Small intestine (tissue), 7 donors: Measurements from ENCODE around the gene C15orf61. TPM values are rescaled to one million over a fixed set of nuclear protein-coding genes. Genes with fewer than 3 reads are reported as not detected.

Experiments
- DNase-seq, 2 donors: peaks; one replicate each; pipeline versions ENCODE4 v3.0.0 to v3.0.0-alpha.2; 2013
- FAIRE-seq: peaks from 2 replicates; lab custom pipeline; 2012; peaks lifted over from hg19 to GRCh38; lab: Jason Lieb, UNC
- H3K27ac ChIP-seq, 3 donors: one replicate each; pipeline ENCODE4 v1.5.1; 2013; ENCODE audit warnings: low read length in 2 of 3, mild to moderate bottlenecking in 2 of 3, control low read depth in 1 of 3, inconsistent platforms in 1 of 3, low read depth in 1 of 3, moderate library complexity in 1 of 3
- H3K27me3 ChIP-seq, 3 donors: one replicate each; pipeline ENCODE4 v1.6.1; 2013; ENCODE audit warnings: low read length in 3 of 3, inconsistent platforms in 1 of 3; ENCODE audit not compliant: control insufficient read depth in 3 of 3, insufficient read depth in 3 of 3
- H3K36me3 ChIP-seq, 3 donors: one replicate each; pipeline ENCODE4 v1.6.1; 2013; ENCODE audit warnings: low read length in 3 of 3, inconsistent platforms in 1 of 3, low read depth in 1 of 3, mild to moderate bottlenecking in 1 of 3, moderate library complexity in 1 of 3; ENCODE audit not compliant: control insufficient read depth in 3 of 3, insufficient read depth in 2 of 3
- H3K4me1 ChIP-seq, 3 donors: one replicate each; pipeline ENCODE4 v1.6.1; 2013; ENCODE audit warnings: low read length in 2 of 3, inconsistent platforms in 1 of 3, low read depth in 1 of 3, mild to moderate bottlenecking in 1 of 3, moderate library complexity in 1 of 3; ENCODE audit not compliant: control insufficient read depth in 3 of 3, insufficient read depth in 2 of 3
- H3K4me3 ChIP-seq, 3 donors: one replicate each; pipeline ENCODE4 v1.5.1; 2013; ENCODE audit warnings: low read length in 3 of 3, control low read depth in 1 of 3, inconsistent platforms in 1 of 3, low read depth in 1 of 3, mild to moderate bottlenecking in 1 of 3, moderate library complexity in 1 of 3
- H3K9me3 ChIP-seq, 2 donors: one replicate each; pipeline ENCODE4 v1.6.1; 2013; ENCODE audit warnings: low read depth in 1 of 2, low read length in 1 of 2; ENCODE audit not compliant: control insufficient read depth in 2 of 2, insufficient read depth in 1 of 2
- WGBS, 3 donors: extraction: QIAGEN DNeasy Blood & Tissue Kit; methylation state at CpG; one replicate each; pipeline ENCODE4 v1.1.7; 2013; 5-methylcytosine and 5-hydroxymethylcytosine counted together
- polyA plus RNA-seq, 4 donors: library from polyadenylated mRNA; stranded (reverse) in 3 of 4; unstranded in 1 of 4; fragments of 200-250 nt in 3 of 4; fragments of 120-200 nt in 1 of 4; gene quantifications; one replicate each; pipeline versions ENCODE4 v1.2.1 to v1.2.3, GENCODE V29; 2013
- donor health status: healthy with polysubstance abuse.
- donor health status: control.
- donor health status: control.
- donor health status: Bipolar disorder and iron deficiency.
- donor health status: healthy.

Gene C15orf61
- polyA plus RNA-seq, 4 donors: 2.2 to 4.5 (median 2.8) TPM

DNA sequence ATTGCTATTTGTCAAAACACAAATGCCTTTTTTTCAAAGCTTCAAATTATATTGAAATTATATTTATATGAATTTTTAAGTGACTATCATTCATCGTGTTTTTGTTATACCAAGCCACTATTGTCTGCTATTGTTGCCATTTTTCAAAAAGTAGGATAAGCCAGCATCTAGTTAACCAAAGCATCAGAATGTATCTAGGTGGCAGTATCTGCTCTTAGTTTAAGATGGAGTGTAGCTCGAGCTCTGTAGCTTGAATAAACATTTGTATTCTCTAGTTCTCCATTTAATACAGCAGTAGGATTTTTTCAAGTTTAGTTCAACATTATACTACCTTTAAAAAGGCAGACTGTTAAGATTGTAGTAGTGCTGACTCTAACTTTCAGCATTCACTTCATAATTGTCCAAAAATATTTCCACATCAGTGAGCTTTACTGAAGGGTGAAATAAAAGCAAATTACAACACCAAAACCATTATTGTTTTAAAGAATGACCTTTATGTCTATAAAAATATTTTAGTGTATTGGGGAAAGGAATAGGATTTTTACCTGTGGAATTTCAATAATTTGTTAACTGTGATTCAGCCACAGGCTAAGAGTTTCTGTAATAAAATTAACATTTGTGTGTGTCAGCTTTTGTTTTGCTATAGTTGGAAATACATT lies 19.6 kb upstream of the C15orf61 start:
- no peak overlapping the region for H3K4me3 ChIP-seq
- no peaks in the 10 kb centered on the region for H3K27me3 ChIP-seq
- 23 to 29% (median 23%) methylated on average over 2 of the region's 2 CpGs for WGBS, 3 donors
- FAIRE-seq: peak; percentile 44
- peak; percentile 36 to 44 for DNase-seq
- H3K36me3 ChIP-seq: no peaks in the 10 kb centered on the region
- H3K4me1 ChIP-seq: no peaks in the 10 kb centered on the region
- H3K9me3 ChIP-seq: no peaks in the 10 kb centered on the region
- H3K27ac ChIP-seq: no peak overlapping the region

DNA sequence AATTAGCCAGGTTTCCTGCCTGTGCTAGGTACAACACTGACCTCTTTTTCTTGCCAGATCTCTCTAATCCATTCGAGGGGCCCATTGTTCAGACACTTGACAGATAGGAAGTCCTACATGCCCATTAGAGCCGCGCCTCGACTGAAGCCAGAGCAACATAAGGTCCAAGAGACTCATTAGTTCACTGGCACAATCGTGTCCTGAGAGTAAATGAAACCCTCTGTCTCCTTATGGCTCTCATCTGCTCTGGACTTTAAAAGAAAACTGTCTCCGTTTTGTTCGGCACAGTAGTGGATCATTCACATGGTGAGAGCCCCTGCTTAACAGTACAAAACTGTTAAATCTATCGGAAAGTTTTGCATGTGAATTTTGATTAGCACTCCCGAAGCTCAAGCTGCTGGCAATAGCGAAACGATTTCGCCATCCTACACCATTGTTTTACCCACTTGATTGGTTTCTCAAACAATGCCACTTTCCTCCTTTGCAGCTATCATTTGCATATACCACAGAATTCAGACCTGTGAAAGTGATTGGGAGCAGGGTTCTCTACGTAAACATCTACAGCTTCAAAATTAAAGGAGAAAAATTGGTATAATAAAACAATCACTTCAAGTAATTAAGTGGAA lies 19.0 kb upstream of the C15orf61 start:
- DNase-seq: no peak
- WGBS, 3 donors: 66 to 80% (median 77%) methylated on average over 13 of the region's 13 CpGs
- H3K9me3 ChIP-seq: no peaks in the 10 kb centered on the region
- H3K36me3 ChIP-seq: no peaks in the 10 kb centered on the region
- H3K27ac ChIP-seq: no peak overlapping the region
- H3K4me3 ChIP-seq: no peak overlapping the region
- no peak for FAIRE-seq
- H3K27me3 ChIP-seq: no peaks in the 10 kb centered on the region
- H3K4me1 ChIP-seq: no peaks in the 10 kb centered on the region

DNA sequence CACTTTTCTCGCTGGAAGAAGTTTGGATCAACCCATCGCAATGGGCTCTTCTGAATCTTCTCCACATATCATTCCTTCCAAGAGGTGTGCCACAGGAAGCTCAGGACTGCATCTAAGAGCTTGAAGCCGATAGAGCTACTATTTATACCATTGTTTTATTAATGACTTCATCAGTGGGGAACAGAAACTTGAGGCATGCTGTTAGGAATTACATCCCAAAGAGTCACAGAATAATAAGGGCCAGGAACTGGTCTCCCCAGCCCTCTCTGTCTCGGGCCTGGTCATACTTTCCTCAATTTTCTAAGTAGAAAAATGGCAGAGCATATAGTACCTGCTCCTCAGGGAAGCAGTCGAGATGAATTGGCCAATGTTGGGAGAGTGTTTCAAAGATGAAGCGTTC lies 16.9 kb upstream of the C15orf61 start:
- no peak for FAIRE-seq
- 92 to 99% (median 94%) methylated on average over 6 of the region's 6 CpGs for WGBS, 3 donors

DNA sequence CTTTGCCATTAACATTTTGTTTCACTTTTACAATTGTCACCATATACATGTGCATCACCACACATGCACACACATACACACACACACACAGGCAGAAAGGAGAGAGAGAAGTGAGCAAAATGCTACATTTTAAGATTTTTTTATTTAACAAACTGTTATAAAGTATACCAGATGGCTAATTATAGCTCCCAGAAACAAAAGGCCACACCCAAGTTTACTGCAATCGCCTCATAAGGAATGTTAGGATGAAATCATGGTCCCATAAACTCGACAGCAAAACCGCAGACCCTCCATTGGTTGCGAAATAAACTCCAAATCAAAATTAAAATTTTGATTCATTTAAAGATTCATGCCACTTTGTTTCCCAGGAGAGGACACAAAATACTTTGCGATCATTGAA lies 16.1 kb upstream of the C15orf61 start:
- Histone ChIP-seq H3K4me3 (no peak overlapping the region), H3K9me3 (no peaks in the 10 kb centered on the region), H3K27ac (no peak overlapping the region), H3K27me3 (no peaks in the 10 kb centered on the region), H3K36me3 (no peaks in the 10 kb centered on the region), H3K4me1 (no peaks in the 10 kb centered on the region)
- no peak for FAIRE-seq
- DNase-seq: no peak
- 75 to 86% (median 84%) methylated on average over 5 of the region's 5 CpGs for WGBS, 3 donors

More for the DNA sequence above, 16.9 kb upstream of the C15orf61 start:
- Histone ChIP-seq H3K4me1 (no peaks in the 10 kb centered on the region), H3K27ac (no peak overlapping the region), H3K27me3 (no peaks in the 10 kb centered on the region), H3K36me3 (no peaks in the 10 kb centered on the region), H3K4me3 (no peak overlapping the region), H3K9me3 (no peaks in the 10 kb centered on the region)
- no peak for DNase-seq

DNA sequence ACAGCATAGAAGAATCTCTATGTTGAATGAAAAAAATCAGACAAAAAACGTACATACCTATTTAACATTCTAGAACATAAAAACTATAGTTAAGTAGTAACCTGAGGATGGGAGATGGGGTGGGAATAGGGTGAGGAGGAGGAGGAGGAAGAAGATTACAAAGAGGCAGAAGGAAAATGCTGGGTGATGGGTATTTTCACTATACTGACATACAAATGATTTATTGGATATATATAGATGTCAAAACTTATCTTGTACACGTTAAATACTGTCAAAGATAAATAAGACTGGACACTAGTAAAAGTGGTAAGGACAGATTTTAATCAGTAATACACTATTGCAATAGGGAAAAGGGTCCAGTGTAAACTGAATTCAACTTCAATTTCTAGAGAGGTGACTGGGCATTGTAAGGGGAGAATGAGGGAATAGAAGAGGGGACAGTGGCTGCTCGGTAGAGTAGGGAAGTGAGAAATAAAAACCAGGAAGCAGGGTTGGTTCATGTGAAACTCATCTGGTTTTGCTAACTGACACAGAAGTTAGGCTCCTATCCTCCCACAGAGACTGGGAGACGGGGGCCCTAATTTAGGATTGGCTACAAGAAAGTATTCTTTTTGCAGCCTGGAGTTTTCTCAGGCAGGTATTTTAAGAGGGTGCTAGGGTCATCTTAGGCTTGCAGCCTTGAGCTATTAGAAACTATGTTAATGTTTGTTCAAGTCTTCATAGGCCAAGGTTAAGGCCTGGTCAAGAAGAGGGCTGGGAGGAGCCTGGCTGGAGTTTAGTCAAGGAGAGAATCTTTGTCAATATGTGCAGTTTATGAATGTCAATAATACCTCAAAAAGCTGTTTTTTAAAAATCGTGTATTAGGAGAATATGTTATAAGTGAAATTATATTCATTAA lies 15.0 kb upstream of the C15orf61 start:
- no peaks in the 10 kb centered on the region for H3K36me3 ChIP-seq
- H3K4me3 ChIP-seq: no peak overlapping the region
- 71 to 72% (median 71%) methylated on average over 5 of the region's 5 CpGs for WGBS, 3 donors
- DNase-seq (no peak), FAIRE-seq (no peak)
- no peak overlapping the region for H3K27ac ChIP-seq
- no peaks in the 10 kb centered on the region for H3K9me3 ChIP-seq
- no peaks in the 10 kb centered on the region for H3K4me1 ChIP-seq
- H3K27me3 ChIP-seq: no peaks in the 10 kb centered on the region

DNA sequence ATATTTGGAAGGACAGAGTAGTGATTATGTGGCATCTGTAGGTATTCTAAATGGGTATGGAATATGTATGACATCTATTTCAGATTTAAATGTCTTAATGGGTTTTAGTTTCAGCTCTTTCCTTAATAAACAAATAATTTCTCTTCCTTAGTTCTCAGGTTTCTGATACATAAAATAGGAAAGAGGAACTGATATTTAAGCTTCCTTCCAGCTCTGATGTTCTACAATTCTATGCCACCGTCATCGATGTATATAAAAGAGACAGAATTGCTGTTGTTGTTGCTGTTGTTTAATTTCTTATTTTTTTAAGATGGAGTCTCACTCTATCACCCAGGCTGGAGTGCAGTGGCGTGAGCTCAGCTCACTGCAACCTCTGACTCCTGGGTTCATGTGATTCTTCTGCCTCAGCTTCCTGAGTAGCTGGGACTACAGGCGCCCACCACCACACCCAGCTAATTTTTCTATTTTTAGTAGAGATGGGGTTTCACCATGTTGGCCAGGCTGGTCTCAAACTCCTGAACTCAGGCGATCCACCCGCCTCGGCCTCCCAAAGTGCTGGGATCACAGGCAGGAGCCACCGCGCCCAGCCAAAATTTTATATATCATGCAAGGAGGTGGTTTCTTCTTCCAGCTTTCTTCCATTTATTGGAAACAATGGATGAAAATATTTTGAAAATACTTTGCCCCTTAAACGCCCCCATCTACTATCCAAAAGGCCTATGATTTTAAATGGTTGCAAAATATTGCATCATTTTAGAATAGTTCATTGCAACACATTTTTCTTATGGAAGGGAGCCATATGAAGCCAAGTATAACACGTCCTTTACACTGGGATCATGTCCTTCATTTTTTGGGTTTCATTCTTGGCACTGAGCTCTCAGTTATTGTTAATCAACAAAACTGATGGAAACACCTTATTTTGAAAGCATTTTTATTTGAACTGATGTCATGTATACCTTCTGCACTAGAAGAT lies 13.9 kb upstream of the C15orf61 start:
- FAIRE-seq (no peak), DNase-seq (no peak)
- Histone ChIP-seq H3K4me3 (no peak overlapping the region), H3K4me1 (no peaks in the 10 kb centered on the region), H3K9me3 (no peaks in the 10 kb centered on the region), H3K27me3 (no peaks in the 10 kb centered on the region), H3K27ac (no peak overlapping the region), H3K36me3 (no peaks in the 10 kb centered on the region)
- WGBS, 3 donors: 88 to 94% (median 93%) methylated on average over 11 of the region's 11 CpGs

DNA sequence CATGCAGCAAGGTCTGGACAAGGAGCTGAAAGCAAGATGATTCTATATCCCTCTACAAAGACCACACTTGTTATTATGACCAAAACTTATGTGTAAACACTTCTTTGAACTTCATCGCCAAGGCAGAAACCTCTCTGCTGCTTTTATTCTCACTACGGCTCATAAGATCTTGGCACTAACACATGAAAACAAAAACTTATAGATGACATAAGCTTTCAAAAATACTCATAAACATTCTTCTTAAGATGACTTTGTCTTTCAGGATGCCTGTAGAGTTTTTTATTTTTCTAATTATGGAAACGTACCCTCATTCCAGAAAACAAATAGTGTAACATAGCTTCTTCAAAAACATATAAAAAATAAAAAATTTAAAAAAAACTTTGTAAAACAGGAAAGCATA lies 12.5 kb upstream of the C15orf61 start:
- Histone ChIP-seq H3K27me3 (no peaks in the 10 kb centered on the region), H3K4me3 (no peak overlapping the region), H3K36me3 (peaks cover 0 to 7% (median 0%) of the 10 kb centered on the region in 3 donors), H3K4me1 (no peaks in the 10 kb centered on the region), H3K27ac (no peak overlapping the region), H3K9me3 (no peaks in the 10 kb centered on the region)
- FAIRE-seq (no peak), DNase-seq (no peak)
- 82 to 92% (median 87%) methylated on average over 3 of the region's 3 CpGs for WGBS, 3 donors
